GM12878 (cell line): ENCODE data around the gene TXNRD3.

Experiments used
- CEBPB ChIP-seq, 2 experiments: fragments of 150-350 bp in 1 of 2; IDR thresholded peaks; 2 replicates each; pipeline ENCODE4 v1.6.1; 2012 to 2014; ENCODE audit warnings: low read depth in 2 of 2, low read length in 2 of 2, borderline replicate concordance in 1 of 2, inconsistent platforms in 1 of 2
- EGR1 ChIP-seq, 2 experiments: IDR thresholded peaks; 1 replicate in 1 of 2; 2 replicates in 1 of 2; pipeline ENCODE4 v1.6.1; 2011 to 2012; ENCODE audit warnings: low read depth in 2 of 2, low read length in 2 of 2, borderline replicate concordance in 1 of 2, mild to moderate bottlenecking in 1 of 2, moderate library complexity in 1 of 2
- GABPA ChIP-seq: IDR thresholded peaks from 2 replicates; pipeline ENCODE4 v1.6.1; 2014; ENCODE audit warnings: antibody characterized with exemption, low read depth, mild to moderate bottlenecking, inconsistent platforms
- HDAC2 ChIP-seq: fragments of 200-600 bp; sonication (generic); IDR thresholded peaks from 2 replicates; pipeline ENCODE4 v1.6.1; 2017
- HDAC6 ChIP-seq: fragments of 200-600 bp; sonication (generic); IDR thresholded peaks from one replicate; pipeline ENCODE4 v1.8.0; 2017; ENCODE audit warnings: antibody characterized with exemption; ENCODE audit not compliant: unreplicated experiment
- POLR2A ChIP-seq: IDR thresholded peaks from 2 replicates; pipeline ENCODE4 v1.6.1; 2011; ENCODE audit warnings: low read depth, mild to moderate bottlenecking, low read length
- RBBP5 ChIP-seq: fragments of 200-600 bp; sonication (generic); conservative IDR thresholded peaks from 2 replicates; pipeline ENCODE4 v1.6.1; 2016
- STAT3 ChIP-seq: IDR thresholded peaks from 2 replicates; pipeline ENCODE4 v1.6.1; 2011; ENCODE audit warnings: low read depth, low read length, improper control_type of control experiment
- TF ChIP-seq, protein P1 (sequence below), 3 experiments: IDR thresholded peaks in 2 of 3; conservative IDR thresholded peaks in 1 of 3; 2 replicates each; pipeline ENCODE4 v1.5.1; 2011; ENCODE audit warnings: low read depth in 3 of 3, low read length in 3 of 3, mild to moderate bottlenecking in 3 of 3, control low read depth in 2 of 3, moderate library complexity in 2 of 3, inconsistent platforms in 1 of 3, mixed read lengths in 1 of 3; ENCODE audit not compliant: control insufficient read depth in 2 of 3, insufficient read depth in 1 of 3; ENCODE audit errors: extremely low read depth in 1 of 3
- TF ChIP-seq, protein P2 (sequence below): IDR thresholded peaks from 2 replicates; pipeline ENCODE4 v1.6.1; 2012; ENCODE audit warnings: mild to moderate bottlenecking, low read depth, low read length

DNA sequence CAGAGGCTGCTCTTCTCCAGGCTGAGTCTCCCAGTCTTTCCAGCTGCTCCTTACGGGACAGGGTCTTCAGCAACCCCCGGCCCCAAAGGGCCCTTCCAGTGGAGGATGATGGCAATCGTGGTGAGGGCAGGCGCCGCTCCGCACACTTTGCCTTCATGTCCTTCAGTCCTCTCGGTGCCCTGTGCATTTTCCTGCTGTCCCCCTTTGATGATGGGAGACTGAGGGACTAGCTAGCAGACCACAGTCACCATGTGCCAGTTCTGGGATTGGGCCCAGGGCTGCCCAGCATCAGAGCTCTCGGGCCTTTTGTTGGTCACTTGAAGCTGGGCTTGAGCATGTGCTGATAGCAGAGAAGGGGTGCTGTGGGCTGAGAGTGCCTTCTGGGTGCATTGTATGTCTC is 8.8 kb upstream of the TXNRD3 start:
- TF ChIP-seq, protein P1, sequence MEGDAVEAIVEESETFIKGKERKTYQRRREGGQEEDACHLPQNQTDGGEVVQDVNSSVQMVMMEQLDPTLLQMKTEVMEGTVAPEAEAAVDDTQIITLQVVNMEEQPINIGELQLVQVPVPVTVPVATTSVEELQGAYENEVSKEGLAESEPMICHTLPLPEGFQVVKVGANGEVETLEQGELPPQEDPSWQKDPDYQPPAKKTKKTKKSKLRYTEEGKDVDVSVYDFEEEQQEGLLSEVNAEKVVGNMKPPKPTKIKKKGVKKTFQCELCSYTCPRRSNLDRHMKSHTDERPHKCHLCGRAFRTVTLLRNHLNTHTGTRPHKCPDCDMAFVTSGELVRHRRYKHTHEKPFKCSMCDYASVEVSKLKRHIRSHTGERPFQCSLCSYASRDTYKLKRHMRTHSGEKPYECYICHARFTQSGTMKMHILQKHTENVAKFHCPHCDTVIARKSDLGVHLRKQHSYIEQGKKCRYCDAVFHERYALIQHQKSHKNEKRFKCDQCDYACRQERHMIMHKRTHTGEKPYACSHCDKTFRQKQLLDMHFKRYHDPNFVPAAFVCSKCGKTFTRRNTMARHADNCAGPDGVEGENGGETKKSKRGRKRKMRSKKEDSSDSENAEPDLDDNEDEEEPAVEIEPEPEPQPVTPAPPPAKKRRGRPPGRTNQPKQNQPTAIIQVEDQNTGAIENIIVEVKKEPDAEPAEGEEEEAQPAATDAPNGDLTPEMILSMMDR (IDR thresholded peaks at IDR 0.05 in 2 of 3, conservative IDR thresholded peaks at IDR 0.05 in 1 of 3; ENCODE audit: control insufficient read depth in 2 of 3, extremely low read depth in 1 of 3, insufficient read depth in 1 of 3, low read depth in 3 of 3, low read length in 3 of 3) = no peak
- TF ChIP-seq HDAC2 (no peak), POLR2A (no peak), STAT3 (no peak), RBBP5 (no peak), GABPA (no peak), HDAC6 (no peak), EGR1 (IDR thresholded peaks at IDR 0.05; ENCODE audit: borderline replicate concordance in 1 of 2, low read depth in 2 of 2, low read length in 2 of 2) (no peak), CEBPB (IDR thresholded peaks at IDR 0.05; ENCODE audit: borderline replicate concordance in 1 of 2, low read depth in 2 of 2, low read length in 2 of 2) (no peak)
- TF ChIP-seq, protein P2, sequence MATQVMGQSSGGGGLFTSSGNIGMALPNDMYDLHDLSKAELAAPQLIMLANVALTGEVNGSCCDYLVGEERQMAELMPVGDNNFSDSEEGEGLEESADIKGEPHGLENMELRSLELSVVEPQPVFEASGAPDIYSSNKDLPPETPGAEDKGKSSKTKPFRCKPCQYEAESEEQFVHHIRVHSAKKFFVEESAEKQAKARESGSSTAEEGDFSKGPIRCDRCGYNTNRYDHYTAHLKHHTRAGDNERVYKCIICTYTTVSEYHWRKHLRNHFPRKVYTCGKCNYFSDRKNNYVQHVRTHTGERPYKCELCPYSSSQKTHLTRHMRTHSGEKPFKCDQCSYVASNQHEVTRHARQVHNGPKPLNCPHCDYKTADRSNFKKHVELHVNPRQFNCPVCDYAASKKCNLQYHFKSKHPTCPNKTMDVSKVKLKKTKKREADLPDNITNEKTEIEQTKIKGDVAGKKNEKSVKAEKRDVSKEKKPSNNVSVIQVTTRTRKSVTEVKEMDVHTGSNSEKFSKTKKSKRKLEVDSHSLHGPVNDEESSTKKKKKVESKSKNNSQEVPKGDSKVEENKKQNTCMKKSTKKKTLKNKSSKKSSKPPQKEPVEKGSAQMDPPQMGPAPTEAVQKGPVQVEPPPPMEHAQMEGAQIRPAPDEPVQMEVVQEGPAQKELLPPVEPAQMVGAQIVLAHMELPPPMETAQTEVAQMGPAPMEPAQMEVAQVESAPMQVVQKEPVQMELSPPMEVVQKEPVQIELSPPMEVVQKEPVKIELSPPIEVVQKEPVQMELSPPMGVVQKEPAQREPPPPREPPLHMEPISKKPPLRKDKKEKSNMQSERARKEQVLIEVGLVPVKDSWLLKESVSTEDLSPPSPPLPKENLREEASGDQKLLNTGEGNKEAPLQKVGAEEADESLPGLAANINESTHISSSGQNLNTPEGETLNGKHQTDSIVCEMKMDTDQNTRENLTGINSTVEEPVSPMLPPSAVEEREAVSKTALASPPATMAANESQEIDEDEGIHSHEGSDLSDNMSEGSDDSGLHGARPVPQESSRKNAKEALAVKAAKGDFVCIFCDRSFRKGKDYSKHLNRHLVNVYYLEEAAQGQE = no peak
